Measurements from ENCODE around the gene TMEM209. TPM values are rescaled to one million over a fixed set of nuclear protein-coding genes. Genes with fewer than 3 reads are reported as not detected.

TMEM209 gene
- total RNA-seq, 4 donors from 2014 or later, result 9.6 to 17.3 (median 12.5) TPM

GRCh38 chr7:130118801-130119200, 86.4 kb downstream of the TMEM209 start:
- no peaks in the 10 kb centered on the region for H3K27me3 ChIP-seq
- H3K27ac ChIP-seq, result no peak overlapping the region
- H3K4me1 ChIP-seq, result no peaks in the 10 kb centered on the region
- no peak for DNase-seq (ENCODE audit: low spot score in 2 of 2)
- TF ChIP-seq, protein P1, sequence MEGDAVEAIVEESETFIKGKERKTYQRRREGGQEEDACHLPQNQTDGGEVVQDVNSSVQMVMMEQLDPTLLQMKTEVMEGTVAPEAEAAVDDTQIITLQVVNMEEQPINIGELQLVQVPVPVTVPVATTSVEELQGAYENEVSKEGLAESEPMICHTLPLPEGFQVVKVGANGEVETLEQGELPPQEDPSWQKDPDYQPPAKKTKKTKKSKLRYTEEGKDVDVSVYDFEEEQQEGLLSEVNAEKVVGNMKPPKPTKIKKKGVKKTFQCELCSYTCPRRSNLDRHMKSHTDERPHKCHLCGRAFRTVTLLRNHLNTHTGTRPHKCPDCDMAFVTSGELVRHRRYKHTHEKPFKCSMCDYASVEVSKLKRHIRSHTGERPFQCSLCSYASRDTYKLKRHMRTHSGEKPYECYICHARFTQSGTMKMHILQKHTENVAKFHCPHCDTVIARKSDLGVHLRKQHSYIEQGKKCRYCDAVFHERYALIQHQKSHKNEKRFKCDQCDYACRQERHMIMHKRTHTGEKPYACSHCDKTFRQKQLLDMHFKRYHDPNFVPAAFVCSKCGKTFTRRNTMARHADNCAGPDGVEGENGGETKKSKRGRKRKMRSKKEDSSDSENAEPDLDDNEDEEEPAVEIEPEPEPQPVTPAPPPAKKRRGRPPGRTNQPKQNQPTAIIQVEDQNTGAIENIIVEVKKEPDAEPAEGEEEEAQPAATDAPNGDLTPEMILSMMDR (IDR thresholded peaks at IDR 0.05), result no peak
- TF ChIP-seq EP300 (IDR thresholded peaks at IDR 0.05) (no peak), POLR2A (IDR thresholded peaks at IDR 0.05) (no peak)
- H3K4me3 ChIP-seq, result no peak overlapping the region
- H3K9me3 ChIP-seq, result no peaks in the 10 kb centered on the region
- H3K36me3 ChIP-seq, result peaks cover 0 to 57% (median 12%) of the 10 kb centered on the region in 3 donors
- WGBS, 2 donors, result 94 to 97% methylated on average over 4 of the region's 4 CpGs

DNA sequence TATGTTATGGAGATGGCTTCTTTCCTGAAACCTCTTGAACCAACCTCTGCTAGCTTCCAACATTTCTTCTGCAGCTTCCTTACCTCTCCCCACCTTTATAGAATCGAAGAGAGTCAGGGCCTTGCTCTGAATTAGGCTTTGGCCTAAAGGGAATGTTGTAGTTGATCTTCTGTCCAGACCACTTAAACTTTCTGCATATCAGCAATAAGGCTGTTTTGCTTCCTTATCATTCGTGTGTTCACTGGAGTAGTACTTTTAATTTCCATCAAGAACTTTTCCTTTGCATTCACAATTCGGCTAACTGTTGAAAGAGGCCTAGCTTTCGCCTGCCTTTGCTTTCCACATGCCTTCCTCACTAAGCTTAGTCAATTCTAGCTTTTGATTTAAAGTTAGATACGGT, 86.9 kb downstream of the TMEM209 start:
- no peak for TF ChIP-seq EP300 (IDR thresholded peaks at IDR 0.05)
- TF ChIP-seq POLR2A (IDR thresholded peaks at IDR 0.05), result no peak
- TF ChIP-seq, protein P1 (IDR thresholded peaks at IDR 0.05), result no peak
- 84% methylated on average over 5 of the region's 5 CpGs for WGBS, 2 donors
- H3K4me1 ChIP-seq, result no peaks in the 10 kb centered on the region
- H3K36me3 ChIP-seq, result peaks cover 0 to 52% (median 12%) of the 10 kb centered on the region in 3 donors
- H3K27ac ChIP-seq, result no peak overlapping the region
- no peak overlapping the region for H3K4me3 ChIP-seq
- no peaks in the 10 kb centered on the region for H3K9me3 ChIP-seq
- no peaks in the 10 kb centered on the region for H3K27me3 ChIP-seq
- no peak for DNase-seq (ENCODE audit: low spot score in 2 of 2)

- peaks cover 0 to 6% (median 0%) of the 10 kb centered on the region in 4 donors for H3K9me3 ChIP-seq
- H3K27ac ChIP-seq, result no peak overlapping the region
- H3K27me3 ChIP-seq, result no peaks in the 10 kb centered on the region
- H3K4me3 ChIP-seq, result no peak overlapping the region
- TF ChIP-seq, protein P1 (IDR thresholded peaks at IDR 0.05), result no peak
- TF ChIP-seq POLR2A (IDR thresholded peaks at IDR 0.05), result no peak
- no peak for TF ChIP-seq EP300 (IDR thresholded peaks at IDR 0.05)
- no peaks in the 10 kb centered on the region for H3K4me1 ChIP-seq
- H3K36me3 ChIP-seq, result peaks cover 0 to 16% (median 0%) of the 10 kb centered on the region in 3 donors
- DNase-seq (ENCODE audit: low spot score in 2 of 2), result no peak
- WGBS, 2 donors, result 94 to 95% methylated on average over 2 of the region's 2 CpGs
Measured at GRCh38 chr7:130114776-130115175, 90.4 kb downstream of the TMEM209 start.

Other genes starting within 250 kb of the TMEM209 start
- gene ZC3HC1, start 154.0 kb downstream of the TMEM209 start, total RNA-seq, result 10 to 100 TPM; 12.0 to 17.6 (median 14.6) TPM
- gene KLHDC10, start 134.9 kb downstream of the TMEM209 start, total RNA-seq, result 10 to 100 TPM; 19.0 to 30.8 (median 21.4) TPM
- gene SSMEM1, start 2.5 kb upstream of the TMEM209 start, total RNA-seq, result not detected
- gene CPA2, start 61.5 kb upstream of the TMEM209 start, total RNA-seq, result 1 to 10 TPM in 2 of 4 donors, not detected in 2; 1.5 to 2.2 TPM
- 1 to 10 TPM in 1 of 4 donors, not detected in 3; 5.4 TPM for gene CPA4, start 87.8 kb upstream of the TMEM209 start, total RNA-seq
- gene CPA5, start 139.4 kb upstream of the TMEM209 start, total RNA-seq, result not detected
- 10 to 100 TPM in 1 of 4 donors, 1 to 10 TPM in 3; 2.9 to 37.8 (median 6.3) TPM for gene CPA1, start 175.1 kb upstream of the TMEM209 start, total RNA-seq
- 1 to 10 TPM; 4.4 to 9.6 (median 5.3) TPM for gene CEP41, start 235.6 kb upstream of the TMEM209 start, total RNA-seq